Activated T-helper 1 cell treated with Interleukin-2 at 50 U/mL for 16 hours (primary cell): ENCODE results near the gene HOMEZ.

Experiments used
- DNase-seq: peaks from one replicate; pipeline ENCODE4 v3.0.0-alpha.2; 2020; ENCODE audit warnings: low read depth

Gene HOMEZ

DNA sequence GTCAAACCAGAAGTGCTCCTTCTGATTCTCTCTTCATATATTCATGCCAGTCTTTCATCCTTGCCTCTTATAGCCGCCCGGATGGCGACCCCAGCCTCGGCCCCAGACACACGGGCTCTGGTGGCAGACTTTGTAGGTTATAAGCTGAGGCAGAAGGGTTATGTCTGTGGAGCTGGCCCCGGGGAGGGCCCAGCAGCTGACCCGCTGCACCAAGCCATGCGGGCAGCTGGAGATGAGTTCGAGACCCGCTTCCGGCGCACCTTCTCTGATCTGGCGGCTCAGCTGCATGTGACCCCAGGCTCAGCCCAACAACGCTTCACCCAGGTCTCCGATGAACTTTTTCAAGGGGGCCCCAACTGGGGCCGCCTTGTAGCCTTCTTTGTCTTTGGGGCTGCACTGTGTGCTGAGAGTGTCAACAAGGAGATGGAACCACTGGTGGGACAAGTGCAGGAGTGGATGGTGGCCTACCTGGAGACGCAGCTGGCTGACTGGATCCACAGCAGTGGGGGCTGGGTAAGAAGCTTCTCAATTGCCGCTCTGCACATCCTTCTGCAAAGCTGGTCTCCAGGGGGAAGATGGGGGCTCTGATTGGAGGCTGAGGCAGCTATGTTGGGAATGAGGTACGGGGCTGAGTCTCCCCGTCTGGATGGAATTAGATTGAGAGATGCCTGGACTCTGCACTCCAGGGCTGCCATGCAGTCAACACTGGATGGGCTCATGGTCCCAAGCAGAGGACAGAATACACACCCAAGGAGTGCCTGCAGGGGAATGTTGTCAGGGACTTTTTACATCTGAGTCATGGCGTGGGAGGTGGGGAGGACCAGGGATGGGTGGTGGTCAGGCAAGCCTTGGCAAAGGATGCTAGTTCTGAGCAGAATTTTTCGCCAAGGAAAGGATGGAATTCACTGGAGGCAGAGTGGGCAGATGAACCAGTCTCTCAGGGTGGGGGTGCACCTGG, 22.0 kb upstream of the HOMEZ start:
- no peak for DNase-seq

DNA sequence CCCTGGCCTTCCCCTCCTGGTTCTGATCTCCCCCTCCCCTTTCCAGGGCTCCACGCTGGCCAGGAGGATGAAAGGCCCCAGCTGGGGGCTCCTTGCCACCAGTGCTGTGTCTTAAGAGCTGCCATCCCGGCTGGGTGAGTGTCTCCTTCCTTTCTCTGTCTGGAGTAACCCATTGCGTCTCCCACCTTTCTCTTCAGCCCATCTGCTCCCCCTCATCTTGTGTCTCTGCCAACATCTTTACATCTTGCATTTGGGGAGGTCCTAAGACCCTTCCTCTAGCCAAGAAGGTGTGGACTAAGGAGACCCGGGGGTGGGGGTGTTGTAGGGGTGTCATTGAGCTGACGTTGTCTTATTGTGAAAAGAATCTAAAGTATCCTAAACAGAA, 21.2 kb upstream of the HOMEZ start:
- DNase-seq, result no peak

DNA sequence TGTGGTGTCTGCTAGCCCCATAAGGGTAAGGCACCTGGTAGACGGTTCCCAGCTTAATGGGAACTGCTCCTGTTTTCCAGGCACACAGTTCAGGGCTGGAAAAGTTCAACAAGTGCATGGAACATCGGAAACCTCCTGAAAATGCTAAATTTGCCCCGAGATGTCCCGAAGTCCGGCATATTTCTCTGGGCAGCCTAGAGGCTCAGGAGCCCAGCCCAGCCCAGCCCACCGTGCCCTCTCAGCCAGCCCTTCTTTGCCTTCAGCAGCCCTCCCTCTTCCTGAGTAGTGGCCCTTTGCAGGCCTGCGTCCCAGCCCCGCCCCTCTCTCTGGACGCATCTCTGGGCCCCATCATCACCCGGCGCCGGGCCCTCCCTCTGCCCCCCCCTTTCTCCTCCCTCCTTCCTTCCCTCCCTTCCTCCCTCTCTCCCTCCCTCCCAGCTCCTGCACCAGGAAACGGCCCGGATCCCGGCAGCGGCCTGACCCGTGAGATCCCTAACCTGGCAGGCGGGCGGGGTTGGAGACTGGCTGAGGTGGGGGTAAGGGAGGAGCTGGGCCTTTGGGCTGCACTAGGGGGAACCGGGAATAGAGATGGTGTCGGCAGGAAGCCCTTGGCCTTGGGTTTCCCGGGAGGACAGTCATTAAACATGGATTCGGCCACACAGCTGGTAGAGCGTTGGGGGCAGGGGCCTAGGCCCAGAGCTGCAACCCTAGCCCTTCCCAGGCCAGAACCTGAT, 20.6 kb upstream of the HOMEZ start, which contains the start of gene BCL2L2:
Gene BCL2L2 (plus strand): TSS at position 422 of the 734 bp plus-strand sequence. CDS start 935 bp downstream, outside the sequence.
- no peak for DNase-seq

DNA sequence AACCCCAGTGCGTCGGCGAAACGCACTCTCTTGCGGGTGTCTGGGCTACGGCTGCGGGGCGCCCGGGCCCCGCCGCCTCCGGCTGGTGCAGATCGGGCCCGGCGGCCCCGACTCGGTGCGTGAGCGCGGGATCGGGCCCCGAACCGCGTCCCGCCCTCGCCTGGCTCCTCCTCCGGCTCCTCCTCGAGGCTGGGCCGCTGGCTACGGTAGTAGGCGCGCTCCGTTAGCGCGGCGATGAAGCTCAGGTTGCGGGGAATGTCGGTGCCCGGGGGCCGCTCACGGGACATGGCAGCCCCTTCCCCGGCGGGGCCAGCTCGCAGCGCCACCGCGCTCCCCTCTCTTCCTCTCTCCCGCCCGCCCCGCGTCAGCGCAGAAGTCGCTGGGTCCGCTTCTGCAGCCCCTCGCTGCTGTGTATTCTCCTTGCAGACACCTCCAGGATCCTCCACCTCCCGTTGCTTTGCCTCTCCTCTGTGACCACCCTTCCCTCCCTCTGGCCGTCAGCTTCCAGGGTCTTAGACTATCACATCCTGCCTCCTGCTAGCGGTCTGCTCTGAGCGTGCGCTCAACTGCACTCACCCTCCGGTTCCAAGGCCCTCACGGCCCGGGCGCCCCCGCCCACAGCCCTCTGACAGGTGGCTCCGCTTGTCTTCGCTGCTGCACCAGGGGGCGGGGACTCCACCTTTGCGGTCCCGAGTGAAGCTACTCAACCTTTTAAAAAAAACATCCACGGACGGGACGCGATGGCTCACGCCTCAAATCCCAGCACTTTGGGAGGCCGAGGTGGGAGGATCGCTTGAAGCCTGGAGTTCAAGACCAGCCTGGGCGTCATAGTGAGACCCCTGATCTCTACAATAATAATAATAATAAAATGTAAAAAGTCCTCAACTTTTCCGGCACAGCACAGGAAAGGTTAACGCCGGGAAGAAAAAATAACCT, 16.6 kb upstream of the HOMEZ start, which contains the start of gene PPP1R3E:
Gene PPP1R3E (minus strand): TSS at position 570 of the 936 bp plus-strand sequence. CDS start 283 bp downstream, at position 287.
- peak; percentile 82 for DNase-seq

DNA sequence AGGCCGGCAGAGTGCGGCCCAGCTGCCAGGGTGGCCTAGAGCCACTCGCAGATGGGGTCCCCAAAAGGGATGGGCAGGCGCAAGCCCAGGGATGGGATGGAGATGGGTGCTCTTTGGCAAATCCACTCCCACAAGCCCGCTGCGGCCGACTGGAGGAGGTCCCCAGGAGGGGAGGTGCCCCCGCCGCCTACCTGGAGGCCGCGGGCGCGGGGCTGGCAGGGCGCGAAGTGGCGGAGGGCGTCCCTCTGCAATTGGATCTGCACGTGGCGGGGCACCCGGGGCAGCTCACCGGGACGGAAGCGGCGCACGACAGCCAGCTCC, 16.0 kb upstream of the HOMEZ start:
- no peak for DNase-seq

DNA sequence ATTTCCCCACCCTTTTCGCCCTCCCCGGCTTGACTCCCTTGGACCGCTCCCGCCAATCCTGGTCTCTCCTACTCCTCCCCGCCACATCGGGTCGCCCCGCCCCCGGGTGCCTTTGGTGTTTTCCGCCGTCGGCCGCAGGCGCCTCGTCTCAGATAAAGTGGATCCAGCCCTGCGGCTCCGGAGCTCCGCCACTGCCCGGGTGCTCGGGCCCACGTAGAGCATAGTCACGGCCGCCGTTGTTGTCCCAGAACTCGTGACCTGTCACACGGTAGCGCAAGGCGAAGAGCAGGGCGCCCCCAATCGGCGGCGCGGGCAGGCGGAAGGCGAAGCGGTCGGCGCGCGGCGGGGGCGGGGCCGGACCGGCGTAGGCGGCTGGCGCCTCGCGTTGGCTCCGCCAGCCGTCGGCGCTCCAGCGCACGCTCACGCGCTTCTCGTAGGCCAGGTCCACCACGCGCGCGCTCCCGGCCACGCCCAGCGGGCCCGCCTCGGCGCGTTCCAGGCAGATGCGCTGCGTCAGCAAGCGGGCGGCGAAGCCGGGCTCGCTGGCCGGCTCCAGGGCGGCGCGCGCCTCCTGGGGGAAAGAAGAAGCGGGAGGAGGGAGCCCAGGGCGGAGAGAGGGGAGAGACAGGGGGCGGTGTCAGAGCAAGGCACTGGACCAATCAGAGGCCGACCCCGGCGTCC, 15.5 kb upstream of the HOMEZ start:
- DNase-seq, result peak; percentile 98

GRCh38 chr14:23300687-23301223, 14.8 kb upstream of the HOMEZ start:
- no peak for DNase-seq

- no peak for DNase-seq
Observed at GRCh38 chr14:23299986-23300686, 14.2 kb upstream of the HOMEZ start.

- no peak for DNase-seq
Observed at GRCh38 chr14:23299211-23299957, 13.5 kb upstream of the HOMEZ start.

GRCh38 chr14:23297611-23298277, 11.8 kb upstream of the HOMEZ start:
- DNase-seq, result no peak

GRCh38 chr14:23297096-23297495, 11.2 kb upstream of the HOMEZ start:
- no peak for DNase-seq

- DNase-seq, result no peak
Observed at GRCh38 chr14:23296012-23296777, 10.3 kb upstream of the HOMEZ start.

DNA sequence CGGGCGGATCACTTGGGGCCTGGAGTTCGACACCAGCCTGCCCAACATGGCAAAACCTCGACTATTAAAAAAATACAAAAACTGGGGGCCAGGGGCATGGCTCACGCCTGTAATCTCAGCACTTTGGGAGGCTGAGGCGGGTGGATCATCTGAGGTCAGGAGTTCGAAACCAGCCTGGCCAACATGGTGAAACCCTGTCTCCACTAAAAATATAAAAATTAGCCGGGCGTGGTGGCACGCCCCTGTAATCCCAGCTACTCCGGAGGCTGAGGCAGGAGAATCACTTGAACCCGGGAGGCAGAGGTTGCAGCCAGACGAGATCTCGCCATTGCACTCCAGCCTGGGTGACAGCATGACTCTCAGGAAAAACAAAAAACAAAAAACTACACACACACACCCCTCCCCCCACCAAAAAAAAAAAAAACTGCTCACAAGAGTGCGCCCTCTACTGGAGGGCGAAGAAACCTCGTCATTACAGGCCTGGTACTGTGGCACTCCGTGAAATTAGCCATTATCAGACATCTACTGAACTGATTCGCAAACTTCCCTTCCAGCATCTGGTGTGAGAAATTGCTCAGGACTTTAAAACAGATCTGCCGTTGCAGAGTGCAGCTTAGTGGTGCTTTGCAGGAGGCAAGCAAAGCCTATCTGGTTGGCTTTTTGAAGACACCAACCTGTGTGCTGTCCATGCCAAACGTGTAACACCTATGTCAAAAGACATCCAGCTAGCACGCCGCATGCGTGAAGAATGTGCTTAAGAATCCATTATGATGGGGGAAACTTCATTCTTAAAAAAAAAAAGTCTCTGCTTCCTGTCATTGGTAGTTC, 9.0 kb upstream of the HOMEZ start:
- peak; percentile 20 for DNase-seq

DNA sequence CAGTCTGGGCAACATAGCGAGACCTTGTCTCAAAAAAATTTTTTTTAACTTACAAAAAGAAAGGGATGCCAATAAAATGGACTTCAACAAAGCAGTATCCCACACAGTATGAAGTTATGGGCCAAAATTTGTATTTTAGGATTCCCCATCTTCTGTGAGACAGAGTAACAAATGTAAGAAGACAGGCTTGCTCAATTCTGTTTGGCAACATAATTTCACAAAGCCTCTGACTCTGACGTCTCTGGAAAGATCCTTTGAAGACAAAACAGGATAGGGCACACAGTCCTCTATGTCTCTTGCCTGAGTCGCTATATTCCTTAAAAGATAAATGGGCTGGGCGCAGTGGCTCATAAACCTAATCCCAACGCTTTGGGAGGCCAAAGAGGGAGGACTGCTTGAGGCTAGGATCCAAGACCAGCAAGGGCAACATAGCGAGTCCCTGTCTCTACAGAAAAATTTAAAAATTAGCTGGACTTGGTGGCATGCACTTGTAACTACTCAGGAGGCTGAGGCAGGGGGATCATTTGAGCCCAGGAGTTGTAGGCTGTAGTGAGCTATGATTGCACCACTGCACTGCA, 1.1 kb upstream of the HOMEZ start:
- DNase-seq, result no peak

DNA sequence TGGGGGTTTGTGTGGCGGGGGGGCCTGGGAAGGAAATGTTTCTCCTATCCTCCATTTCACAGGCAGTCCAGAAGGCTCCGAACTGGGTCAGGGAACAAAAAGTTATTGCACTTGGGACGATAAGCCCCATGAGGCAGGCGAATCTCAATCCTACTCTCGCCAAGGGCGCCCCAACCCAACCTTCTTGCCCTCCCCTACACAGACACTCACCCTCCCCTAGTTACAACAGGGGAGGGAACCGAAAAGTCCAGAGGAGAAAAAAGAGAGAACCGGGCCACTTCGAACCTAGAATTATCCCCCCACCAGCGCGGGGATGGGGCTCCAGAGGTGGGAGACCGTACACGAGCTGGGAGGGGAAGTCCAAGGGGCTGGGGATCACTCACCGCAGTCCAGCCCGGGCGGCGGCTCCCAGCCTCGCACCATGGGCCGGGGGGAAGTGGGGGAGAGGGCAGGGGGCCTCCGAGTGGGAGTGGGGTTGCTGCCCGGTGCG, 357 bp downstream of the HOMEZ start:
- no peak for DNase-seq

GRCh38 chr14:23284654-23285529, 1.0 kb downstream of the HOMEZ start:
- no peak for DNase-seq
